NB4 (cell line): ENCODE results near the gene L1CAM.

Experiments used
- POLR2A ChIP-seq: IDR thresholded peaks from 2 replicates; pipeline ENCODE4 v1.6.1; 2011; ENCODE audit warnings: mild to moderate bottlenecking; ENCODE audit not compliant: insufficient read length; ENCODE audit errors: extremely low read depth
- TF ChIP-seq, protein P1 (sequence below): IDR thresholded peaks from one replicate; pipeline ENCODE4 v1.5.1; 2012; ENCODE audit warnings: low read depth, low read length
- TF ChIP-seq, protein P2 (sequence below): IDR thresholded peaks from 2 replicates; pipeline ENCODE4 v1.6.1; 2011; ENCODE audit warnings: low read depth, low read length

DNA sequence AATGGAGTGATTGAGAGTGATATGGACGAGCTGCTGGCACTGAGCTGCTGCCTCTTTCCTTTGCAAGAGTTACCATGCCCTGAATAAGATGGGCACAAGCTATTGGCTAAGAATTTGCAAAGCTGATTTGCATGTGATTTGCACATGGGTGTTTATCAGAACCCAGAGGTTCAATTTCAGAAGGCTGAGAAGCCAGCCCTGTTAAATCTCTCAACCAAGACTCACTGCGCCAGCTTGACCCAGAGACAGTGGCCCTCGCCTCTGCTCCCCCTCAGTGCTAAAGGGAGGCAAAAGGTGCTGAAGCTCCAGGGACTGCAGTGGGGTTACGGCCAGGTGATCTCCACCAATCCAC, 39.4 kb upstream of the L1CAM start:
- TF ChIP-seq, protein P1, sequence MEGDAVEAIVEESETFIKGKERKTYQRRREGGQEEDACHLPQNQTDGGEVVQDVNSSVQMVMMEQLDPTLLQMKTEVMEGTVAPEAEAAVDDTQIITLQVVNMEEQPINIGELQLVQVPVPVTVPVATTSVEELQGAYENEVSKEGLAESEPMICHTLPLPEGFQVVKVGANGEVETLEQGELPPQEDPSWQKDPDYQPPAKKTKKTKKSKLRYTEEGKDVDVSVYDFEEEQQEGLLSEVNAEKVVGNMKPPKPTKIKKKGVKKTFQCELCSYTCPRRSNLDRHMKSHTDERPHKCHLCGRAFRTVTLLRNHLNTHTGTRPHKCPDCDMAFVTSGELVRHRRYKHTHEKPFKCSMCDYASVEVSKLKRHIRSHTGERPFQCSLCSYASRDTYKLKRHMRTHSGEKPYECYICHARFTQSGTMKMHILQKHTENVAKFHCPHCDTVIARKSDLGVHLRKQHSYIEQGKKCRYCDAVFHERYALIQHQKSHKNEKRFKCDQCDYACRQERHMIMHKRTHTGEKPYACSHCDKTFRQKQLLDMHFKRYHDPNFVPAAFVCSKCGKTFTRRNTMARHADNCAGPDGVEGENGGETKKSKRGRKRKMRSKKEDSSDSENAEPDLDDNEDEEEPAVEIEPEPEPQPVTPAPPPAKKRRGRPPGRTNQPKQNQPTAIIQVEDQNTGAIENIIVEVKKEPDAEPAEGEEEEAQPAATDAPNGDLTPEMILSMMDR = no peak
- no peak for TF ChIP-seq POLR2A
- TF ChIP-seq, protein P2, sequence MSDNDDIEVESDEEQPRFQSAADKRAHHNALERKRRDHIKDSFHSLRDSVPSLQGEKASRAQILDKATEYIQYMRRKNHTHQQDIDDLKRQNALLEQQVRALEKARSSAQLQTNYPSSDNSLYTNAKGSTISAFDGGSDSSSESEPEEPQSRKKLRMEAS = no peak
